Suppressor macrophage treated with lipopolysaccharide for 1 hour (primary cell): ENCODE measurements around the gene INPP5A.
"Not testable (repeated sequence)": the region's sequence is repeated elsewhere in the genome, so short reads cannot be mapped to it uniquely, and the experiment has no call there.

Experiments used
- DNase-seq, 3 donors: peaks; one replicate each; pipeline ENCODE4 v3.0.0-alpha.2; 2020 to 2022

The INPP5A gene

DNA sequence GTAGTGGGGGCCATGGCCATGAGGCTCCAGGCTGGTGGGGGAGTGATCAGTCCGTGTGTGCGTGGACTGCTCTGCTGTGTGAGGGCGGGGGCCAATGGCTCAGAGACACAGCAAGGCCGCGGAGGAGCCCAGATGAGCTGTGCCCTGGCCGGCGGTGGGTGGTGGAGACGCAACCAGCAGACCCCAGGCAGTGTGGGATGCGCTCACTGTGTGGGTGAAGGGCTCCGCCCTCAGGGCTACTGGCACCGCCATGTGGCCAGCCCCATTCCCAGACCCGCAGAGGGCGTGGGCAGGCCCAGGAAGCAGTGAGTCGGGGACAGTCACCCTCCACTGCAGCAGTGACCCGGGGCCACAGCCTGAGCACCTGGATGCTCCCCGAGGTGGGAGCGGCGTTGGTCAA lies 239.2 kb downstream of the INPP5A start:
- DNase-seq, result no peak

DNA sequence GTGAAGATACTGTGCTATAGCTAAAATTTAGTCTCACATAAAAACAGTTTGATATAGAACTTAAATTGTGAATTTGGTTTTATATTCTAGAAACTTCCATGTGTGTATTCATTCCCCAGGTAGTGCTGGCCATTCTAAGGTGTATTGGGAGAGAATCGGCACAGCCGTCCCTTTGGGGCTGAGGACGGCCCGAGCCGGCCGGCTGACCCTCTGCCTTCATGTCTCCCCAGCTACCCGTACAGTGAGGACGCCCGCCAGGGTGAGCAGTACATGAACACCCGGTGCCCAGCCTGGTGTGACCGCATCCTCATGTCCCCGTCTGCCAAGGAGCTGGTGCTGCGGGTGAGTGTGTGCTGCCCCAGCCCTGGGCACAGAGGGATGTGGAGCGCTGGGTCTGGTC lies 239.9 kb downstream of the INPP5A start:
- no peak for DNase-seq

DNA sequence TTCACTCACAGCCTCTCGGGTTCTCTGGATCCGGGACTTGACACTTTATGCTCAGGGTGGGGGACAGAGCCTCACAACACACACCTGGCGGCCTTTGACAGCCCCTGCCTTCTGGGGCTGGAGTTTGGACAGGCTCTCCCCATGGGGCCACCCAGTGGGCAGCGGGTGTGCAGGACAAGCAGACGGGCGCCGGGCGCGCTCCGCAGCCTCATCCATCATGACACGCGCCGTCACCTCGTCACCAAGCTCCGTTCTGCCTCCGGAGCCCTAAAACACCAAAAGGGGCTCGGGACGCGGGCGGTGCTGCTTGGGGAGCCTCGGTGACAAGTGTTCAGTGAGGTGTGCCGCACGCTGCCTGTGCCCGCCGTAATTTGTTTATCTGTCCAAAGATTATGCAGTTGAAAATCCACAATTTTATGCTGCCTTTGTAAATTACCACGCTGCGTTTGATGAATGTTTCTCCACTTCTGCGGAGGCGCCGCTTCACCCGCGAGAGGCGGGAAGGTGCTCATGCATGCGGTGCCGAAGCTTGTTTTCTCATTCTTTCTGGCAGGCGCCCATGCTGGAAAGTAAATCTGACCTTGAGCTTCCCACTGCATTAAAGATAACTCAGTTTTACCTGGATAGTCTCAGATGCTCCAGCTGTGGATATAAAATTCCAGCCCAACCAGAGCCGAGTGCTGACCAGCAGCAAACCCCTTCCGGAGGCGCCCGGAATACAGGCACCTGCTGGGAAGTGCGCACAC lies 242.1 kb downstream of the INPP5A start:
- DNase-seq, result no peak

DNA sequence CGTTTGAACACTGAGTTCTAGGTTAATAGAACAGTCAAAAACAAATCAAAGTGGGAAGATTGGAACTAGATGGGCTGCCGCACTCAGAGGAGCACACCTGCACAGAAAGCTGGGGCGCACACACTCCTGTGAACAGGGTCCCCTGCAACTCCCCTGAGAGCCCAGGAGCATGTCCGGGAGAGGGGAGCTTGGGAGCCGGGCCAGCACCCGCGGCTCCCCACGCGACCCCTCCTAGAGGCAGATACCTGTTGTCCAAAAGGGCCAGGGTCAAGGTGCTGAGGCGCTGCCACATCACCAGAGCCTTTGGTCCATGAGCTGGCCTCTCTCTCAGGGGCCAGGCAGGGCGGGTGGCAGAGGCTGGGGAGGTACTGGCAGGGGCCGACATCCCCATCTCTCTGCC lies 242.8 kb downstream of the INPP5A start:
- DNase-seq, result no peak

DNA sequence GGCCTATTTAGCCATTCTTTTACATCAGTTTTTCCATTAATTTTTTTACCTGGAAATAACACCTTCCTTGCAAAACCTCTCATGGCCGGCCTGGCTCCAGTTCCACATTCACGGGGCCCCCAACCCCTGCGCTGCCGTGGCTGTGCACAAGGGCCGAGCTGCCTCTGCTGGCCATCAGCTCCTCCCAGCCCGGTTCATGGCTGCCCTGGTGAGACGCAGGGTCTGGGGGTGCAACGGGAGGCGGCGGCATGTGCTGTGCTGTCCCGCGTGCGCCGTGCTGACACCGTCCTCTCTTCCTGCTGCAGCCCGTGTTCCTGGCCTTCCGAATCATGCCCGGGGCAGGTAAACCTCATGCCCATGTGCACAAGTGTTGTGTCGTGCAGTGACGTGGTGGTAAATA lies 244.0 kb downstream of the INPP5A start:
- DNase-seq, result no peak

DNA sequence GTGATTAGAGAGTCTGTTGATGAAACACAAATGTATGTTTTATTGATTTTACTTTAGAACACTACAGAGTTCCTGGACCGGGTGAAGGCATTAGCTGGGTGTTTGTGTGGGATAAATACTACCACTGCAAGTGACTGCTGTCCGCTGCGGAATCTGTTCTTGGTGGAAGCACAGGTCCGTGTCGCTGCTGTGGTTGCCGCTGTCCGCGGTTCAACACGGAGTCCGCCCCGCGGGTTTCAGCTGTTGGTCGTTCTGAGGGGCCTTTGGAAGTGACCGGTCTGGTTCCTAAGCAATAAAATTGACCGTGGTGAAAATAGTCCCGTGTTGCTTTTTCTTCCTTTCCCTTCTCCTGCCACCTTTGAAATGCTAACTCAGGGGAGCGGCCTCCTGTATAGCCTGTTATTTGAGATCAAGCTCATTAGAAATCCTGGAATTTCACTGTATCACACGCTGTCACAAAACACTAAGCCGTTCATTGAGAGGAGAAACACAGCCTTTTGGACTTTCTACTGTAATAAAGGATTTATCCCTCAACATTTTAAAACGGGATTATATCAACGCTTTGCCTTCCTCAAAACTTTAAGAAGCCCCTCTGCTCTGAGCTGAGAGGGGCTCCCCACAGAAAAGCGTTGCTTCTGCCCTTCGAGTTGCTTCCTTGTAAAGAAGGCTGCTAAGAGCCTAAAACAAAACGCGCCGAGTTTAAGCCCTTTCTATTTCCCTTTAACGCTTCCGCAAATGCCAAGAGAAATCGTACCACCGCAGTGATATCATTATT lies 245.8 kb downstream of the INPP5A start:
- no peak for DNase-seq

DNA sequence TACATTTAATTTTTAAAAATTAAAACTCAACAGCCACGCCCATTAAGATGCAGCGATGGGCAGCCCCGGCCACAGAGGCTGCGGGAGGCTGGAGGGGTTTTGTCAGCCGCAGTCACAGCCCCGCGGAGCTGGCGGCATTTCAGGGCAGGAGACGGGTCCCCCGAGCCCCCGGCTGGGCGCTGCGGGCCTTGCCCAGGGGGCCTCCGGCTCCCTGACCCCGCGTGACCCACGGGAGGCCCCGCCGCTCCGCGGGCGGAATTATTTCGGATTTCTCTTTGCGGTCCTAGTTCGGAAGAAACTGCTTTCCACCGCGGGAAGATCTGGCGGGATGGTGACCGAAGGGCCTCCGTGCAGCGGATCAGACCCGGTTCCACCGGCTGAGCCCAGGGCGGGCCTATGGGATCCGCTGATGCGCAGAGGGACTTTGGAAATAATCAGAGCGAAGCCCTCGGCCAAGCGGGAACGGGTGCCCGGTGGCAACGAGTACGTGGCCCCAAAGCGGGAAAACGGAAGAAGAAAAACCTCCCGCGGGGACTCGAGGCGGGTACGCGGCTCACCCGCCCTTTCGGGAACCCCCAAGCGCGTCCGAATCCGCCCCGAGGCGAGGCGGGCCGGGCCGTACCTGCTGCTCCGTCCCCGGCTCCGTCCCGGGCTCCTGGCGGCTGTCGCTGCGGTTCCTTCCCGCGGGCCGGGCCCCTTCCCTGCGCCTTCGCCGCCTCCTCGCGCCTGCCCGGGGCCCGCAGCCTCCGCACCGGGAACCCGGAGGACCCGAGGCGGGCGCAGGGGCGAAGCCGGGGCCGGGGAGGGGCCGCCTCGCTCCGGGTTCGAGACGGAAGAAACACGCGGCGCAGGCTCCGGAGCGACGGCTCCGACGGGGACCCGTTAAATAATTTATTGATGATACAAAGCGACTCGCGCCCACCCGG lies 246.6 kb downstream of the INPP5A start:
- DNase-seq, result peak in 2 of 3 donors; percentile 27 to 54

DNA sequence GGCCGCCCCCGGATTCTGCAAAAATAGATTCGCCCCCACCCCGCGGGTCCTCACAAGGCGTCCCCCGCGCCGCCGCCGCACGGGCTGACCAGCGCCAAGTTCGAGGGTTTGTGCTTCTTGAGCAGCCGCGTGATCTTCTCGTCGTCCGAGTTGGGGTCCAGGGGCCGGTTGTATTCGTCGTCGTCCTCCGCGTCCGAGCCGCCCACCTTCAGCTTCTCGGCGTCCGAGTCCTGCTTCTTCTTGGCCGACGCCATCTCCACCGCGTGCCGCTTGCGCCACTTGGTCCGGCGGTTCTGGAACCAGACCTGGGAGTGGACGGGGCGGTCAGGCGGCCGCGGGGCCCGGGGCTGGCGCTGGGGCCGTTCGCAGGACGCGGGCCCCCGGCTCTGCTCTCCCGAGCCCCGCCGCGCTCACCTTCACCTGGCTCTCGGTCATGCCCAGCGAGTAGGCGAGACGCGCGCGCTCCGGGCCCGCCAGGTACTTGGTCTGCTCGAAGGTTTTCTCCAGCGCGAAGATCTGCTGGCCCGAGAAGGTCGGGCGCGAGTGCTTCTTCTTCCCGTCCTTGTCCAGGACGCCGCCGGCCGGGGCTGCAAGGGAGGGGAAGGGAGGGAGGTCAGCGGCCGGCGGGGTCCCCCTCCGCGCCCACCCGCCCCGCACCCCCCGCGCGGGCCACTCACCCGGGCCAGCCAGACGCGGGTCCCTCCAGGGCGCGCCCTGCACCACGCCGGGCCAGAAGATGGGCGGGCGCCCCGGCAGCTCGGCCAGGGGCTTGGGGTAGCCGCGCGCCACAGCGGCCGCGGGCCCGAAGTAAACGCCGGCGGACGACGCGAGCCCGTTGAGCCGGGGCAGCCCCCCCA lies 247.5 kb downstream of the INPP5A start:
- DNase-seq, result peak in 1 of 3 donors; percentile 21

DNA sequence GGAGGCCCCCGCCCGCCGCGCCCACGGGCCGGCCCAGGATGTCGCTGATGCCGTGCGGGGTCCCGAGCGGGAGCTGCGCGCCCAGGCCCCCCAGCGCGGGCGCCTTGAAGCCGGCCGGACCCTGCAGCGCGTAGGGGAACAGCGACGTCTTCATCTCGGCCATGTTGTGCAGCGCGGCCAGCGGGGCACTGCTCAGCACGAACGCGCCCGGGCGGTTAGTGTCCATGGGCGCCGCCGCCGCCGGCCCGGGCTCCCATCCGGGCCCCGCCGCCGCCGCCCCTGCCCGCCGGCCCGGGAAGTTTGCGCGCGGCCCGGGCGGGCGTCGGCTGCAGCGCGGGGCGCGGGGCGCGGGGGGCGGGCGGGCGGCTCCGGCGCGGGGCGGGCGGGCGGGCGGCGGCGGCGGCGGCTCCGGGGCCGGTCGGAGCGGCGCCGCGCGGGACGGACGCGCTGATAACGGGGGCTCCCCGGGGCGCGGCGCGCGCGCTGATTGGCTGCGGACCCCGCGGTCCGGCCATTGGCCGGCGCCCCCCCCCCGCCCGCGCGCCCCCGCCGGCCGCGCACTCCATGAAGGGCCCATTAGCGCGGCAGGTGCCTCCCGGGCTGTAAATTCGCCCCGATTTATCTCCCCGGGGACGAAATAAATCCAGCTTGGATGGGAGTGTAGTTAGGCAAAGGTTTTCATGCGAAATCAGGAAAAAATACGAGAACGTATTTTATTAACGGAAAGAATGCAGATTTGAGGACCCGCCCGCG lies 248.3 kb downstream of the INPP5A start, which contains the start of gene NKX6-2:
TSS of gene NKX6-2 (minus strand) at position 425 of the 753 bp plus-strand sequence. CDS start at position 226, 199 bp downstream.
- peak in 1 of 3 donors; percentile 42 for DNase-seq

DNA sequence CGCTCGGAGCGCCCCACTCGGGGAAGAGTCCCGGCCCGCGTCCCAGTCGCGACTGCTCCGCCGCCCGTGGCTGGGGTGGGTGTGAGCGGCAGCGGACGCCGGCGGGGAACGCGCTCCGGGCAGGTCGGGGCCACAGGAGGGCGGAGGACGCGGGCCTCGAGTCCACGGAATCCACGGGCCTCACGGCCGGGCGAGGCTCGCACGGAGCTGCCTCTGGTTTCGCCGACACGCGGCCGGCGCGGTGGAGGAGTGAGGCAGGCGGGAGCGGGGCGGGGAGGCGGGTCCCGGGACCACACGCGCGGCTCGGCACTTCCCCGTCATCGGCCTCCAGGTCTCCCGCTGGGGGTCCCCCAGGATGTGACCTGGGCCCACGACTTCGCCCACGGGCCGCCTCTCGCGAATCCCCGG lies 248.9 kb downstream of the INPP5A start:
- peak in 1 of 3 donors; percentile 23 for DNase-seq

DNA sequence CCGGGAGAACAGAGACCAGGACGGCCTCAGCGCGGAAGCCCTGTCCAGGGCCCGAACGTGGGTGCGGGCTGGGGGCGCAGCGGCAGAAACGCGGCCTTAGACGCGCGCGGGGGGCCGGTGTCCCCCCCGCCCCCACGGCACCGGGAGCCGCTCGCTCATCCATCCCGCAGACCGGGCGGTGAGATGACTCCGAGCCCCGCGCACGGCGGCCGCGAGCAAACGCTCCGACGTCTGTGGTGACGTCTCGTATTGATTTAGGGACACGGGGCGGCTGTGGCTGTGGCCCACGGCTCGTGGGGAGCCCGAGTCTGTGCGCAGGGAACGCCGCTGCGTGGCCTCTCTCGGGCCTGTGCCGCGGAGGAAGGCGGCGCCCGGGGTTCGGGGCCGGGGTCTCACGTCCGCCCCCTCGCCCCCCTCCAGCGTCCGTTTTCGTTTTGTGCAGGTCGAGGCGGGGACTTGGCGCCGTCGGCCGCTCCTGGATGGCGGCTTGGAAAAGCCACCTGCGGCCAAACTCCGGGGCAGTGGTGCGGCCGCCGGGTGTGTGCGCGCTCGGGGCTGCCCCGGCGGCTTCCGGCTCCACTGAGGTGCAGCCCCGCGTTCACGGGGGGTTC lies 249.4 kb downstream of the INPP5A start:
- DNase-seq, result peak in 1 of 3 donors; percentile 11

DNA sequence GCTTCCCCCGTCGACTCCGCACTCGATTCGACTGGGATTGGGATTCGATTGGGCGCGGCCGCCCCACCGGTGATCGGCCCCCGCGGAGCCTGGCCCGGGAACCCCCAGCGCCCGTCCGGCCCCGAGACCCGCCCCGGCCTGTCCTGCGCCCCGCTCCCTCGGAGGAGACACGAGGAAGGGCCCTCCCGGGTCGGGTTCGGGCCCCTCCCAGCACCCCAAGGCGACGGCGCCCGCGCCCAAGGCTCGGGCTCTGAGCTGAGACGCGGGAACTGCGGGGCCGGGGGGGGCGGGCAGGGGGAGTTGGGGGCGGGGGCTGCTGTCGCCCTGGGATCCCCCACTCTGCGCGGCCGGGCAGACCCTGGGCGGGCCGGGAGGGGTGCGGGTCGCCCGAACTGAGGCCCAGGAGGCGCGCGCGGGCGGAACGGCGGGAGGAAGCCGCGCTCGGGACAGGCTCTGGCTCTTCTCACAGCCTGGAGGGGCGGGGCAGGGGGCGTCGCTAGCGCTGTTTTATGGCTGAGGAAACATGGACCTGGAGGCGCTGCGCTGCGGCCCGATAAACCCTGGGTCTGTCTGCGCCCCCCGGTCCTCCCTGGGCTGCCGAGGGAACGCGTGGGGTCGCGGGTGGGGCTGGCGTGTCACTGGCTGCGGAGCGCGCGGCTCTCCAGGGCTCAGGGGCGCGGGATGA lies 250.1 kb downstream of the INPP5A start:
- peak in 1 of 3 donors; percentile 25 for DNase-seq

DNA sequence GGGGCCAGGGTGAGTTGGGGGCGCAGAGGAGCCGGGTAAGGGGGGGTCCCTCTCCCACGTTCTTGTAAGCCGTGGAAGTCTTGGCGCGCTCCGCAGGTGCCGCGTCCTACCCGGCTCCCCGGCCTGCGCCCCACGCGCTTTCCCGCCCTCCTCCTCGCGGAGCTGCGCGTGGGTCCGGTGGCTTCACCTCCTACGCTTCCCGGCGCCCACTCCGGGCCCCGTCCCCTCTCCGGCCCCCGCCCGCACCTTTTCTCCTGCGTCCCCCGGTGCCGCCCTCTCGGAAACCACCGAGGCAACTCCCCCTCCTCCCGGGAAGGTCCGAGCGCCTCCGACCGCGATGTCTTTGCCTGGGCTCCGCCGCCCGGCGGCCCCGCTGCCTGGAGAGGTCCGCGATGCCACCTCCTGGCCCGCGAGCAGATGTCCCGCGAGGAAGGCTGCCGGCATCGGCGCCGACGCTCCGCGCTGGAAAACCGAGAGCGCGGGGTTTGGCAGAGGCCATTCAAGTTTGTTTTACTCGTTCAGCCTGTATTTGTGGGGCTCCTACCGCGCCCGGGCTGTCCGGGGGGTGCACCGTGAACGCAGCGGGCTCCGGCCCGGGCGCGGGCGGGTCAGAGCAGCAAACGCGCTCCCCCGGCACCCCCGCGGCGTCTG lies 250.7 kb downstream of the INPP5A start:
- DNase-seq, result peak; percentile 29 to 68 (median 33)

DNA sequence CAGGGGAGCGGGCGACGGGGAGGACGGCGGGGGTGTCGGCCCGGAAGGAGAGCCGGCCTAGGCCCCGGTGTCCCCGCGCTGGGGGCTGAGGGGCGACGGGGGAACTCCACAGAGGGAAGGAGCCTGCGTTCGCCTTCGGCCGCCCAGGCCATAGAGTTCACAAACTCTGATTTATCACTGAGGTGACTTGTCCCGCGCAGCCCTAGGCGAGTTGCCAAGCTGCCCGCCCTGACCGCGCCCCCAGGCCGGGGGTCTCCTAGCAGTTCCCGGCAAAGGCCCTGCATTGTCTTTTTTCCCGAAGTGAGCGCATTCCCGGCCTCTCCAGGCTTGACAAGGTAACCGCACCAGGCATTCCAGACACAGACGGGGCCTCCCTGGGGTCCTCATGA lies 251.2 kb downstream of the INPP5A start:
- DNase-seq, result no peak

DNA sequence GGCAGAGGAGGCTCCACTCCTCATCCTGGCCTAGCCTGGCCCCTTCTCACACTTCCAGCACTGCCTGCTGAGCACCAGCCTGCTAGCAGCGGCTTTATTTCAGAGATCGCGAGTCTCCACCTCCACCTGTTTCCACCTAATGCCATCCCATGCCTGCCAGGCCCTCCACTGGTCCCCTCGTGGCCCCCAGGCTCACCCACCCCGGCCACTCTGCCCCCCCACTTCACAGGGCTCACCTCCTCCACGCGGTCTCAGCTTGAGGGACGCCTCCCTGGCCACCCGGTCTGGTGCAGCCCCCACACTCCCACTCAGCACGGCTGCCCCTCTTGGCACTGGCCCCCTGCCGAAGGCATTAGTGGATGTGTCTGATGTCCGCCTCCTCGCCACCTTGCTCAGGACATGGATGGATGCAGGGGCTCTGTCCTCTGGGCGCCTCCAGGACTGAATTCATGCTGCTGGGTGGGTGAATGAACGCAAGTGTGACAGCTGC lies 252.1 kb downstream of the INPP5A start:
- DNase-seq, result no peak

DNA sequence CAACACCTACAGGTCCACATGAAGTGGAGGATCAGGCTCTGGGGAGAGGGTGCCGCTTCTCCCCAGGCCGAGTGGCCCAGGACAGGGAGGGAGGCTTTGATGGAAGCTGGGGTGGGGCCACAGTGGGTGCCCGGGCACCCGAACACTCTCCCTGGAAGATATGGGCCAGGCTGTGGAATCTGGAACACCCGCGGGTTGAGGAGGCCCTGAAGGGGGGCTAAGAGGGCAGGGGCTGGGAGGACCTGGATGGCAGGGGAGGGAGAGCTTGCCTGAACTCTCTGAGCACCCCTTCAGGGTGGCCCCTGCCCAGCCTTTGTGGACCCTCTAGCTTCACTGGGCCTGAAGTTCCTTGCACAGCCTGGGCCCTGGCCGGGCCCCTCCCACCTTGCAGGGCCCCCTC lies 252.9 kb downstream of the INPP5A start:
- DNase-seq, result no peak

DNA sequence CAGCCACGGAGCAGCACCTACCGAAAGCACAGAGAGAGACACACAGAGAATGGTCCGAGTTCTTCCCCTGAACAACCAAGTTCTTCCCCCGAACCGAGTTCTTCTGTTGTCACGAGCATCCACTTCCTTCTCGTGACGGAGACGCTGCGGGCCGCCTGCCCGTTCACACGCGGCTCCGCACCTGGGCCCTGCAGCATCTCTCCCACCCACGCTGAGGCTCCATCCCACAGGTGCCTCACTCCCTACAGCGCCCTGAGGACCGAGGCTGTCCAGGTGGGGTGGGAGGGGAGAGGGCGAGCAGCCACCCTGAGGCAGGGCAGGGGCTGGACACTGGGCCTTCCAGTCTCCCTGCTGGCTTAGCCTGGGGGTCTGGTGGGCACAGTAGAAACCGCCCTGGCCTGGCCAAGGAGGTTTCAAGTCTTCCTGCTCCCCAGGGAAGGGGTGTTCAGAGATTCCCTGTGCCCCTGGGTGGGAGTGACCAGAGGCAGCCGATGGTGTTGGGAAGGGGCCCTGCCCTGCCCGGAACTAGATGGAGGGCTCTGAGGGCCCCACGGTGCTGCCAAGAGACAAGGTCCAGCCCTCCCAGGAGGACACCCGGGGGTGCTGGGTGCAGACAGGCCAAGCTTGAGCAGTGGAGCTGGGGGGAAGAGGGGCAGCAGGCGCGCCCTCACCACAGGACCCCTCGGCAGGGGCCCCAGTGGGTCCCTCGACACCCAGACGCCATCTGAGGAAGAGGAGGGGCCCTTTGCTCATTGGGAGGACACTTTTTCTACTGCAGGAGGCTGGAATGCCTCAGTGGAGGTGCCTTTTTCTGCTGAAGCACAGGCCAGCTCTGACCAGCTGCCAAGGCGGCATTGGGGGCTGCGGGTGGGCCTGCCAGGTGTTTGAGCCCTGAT lies 253.6 kb downstream of the INPP5A start:
- DNase-seq, result no peak

DNA sequence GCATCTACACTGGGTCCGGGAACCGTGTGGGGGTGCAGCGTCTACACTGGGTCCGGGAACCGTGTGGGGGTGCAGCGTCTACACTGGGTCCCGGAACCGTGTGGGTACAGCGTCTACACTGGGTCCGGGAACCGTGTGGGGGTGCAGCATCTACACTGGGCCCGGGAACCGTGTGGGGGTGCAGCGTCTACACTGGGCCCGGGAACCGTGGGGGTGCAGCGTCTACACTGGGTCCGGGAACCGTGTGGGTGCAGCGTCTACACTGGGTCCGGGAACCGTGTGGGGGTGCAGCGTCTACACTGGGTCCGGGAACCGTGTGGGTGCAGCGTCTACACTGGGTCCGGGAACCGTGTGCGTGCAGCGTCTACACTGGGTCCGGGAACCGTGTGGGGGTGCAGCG lies 254.5 kb downstream of the INPP5A start:
- DNase-seq, result not testable (repeated sequence)
